Activated CD4-positive, CD25-positive, alpha-beta regulatory T cell treated with anti-CD3 and anti-CD28 coated beads, Interleukin-2, amount 50 U/mL, for 24 hours (primary cell): Measurements from ENCODE around the gene CAMK2D.
A peak's percentile ranks its signal among the peaks of the same experiment; 100 is the strongest.
"Not testable (repeated sequence)": the region's sequence is repeated elsewhere in the genome, so short reads cannot be mapped to it uniquely, and the experiment has no call there.

Source experiments
- ATAC-seq, 2 donors: fragments of 150-1000 bp; cut with Tn5 transposase; one replicate each; pipeline ENCODE4 v1.10.0; 2021; ENCODE audit warnings: mild to moderate bottlenecking in 1 of 2, moderate library complexity in 1 of 2

CAMK2D gene

GRCh38 chr4:113761620-113762185 is at the start of gene CAMK2D:
Gene CAMK2D, minus strand, starts transcription at chr4:113761738. Its CDS starts 670 bp downstream, at chr4:113761068.
- peak; percentile 44 to 50 for ATAC-seq

GRCh38 chr4:113810906-113811305 is 49.4 kb upstream of the CAMK2D start:
- no peak for ATAC-seq

- ATAC-seq, result no peak
Observed at GRCh38 chr4:113809311-113809710, 47.8 kb upstream of the CAMK2D start.

GRCh38 chr4:113806850-113807249 is 45.3 kb upstream of the CAMK2D start:
- no peak for ATAC-seq

GRCh38 chr4:113801882-113802281 is 40.3 kb upstream of the CAMK2D start:
- ATAC-seq, result no peak

- ATAC-seq, result not testable (repeated sequence)
Observed at GRCh38 chr4:113796381-113796780, 34.8 kb upstream of the CAMK2D start.

GRCh38 chr4:113790478-113790877 is 28.9 kb upstream of the CAMK2D start:
- no peak for ATAC-seq

GRCh38 chr4:113788888-113789287 is 27.4 kb upstream of the CAMK2D start:
- no peak for ATAC-seq

GRCh38 chr4:113785781-113786180 is 24.2 kb upstream of the CAMK2D start:
- ATAC-seq, result no peak

GRCh38 chr4:113784497-113785250 is 23.1 kb upstream of the CAMK2D start:
- ATAC-seq, result no peak

- ATAC-seq, result no peak
Observed at GRCh38 chr4:113783701-113784100, 22.2 kb upstream of the CAMK2D start.

- ATAC-seq, result no peak
Observed at GRCh38 chr4:113783289-113783688, 21.8 kb upstream of the CAMK2D start.

GRCh38 chr4:113781439-113782040 is 20.0 kb upstream of the CAMK2D start:
- ATAC-seq, result no peak

GRCh38 chr4:113776679-113777078 is 15.1 kb upstream of the CAMK2D start:
- no peak for ATAC-seq

- no peak for ATAC-seq
Observed at GRCh38 chr4:113776016-113776415, 14.5 kb upstream of the CAMK2D start.

- ATAC-seq, result no peak
Observed at GRCh38 chr4:113773756-113774155, 12.2 kb upstream of the CAMK2D start.

- no peak for ATAC-seq
Observed at GRCh38 chr4:113773014-113773413, 11.5 kb upstream of the CAMK2D start.

- no peak for ATAC-seq
Observed at GRCh38 chr4:113772319-113772718, 10.8 kb upstream of the CAMK2D start.

- peak in 1 of 2 donors; percentile 17 for ATAC-seq
Observed at GRCh38 chr4:113769744-113770143, 8.2 kb upstream of the CAMK2D start.

GRCh38 chr4:113768952-113769351 is 7.4 kb upstream of the CAMK2D start:
- no peak for ATAC-seq

- ATAC-seq, result no peak
Observed at GRCh38 chr4:113766882-113767281, 5.3 kb upstream of the CAMK2D start.

GRCh38 chr4:113764720-113765264 is 3.3 kb upstream of the CAMK2D start:
- no peak for ATAC-seq

- ATAC-seq, result not testable (repeated sequence)
Observed at GRCh38 chr4:113763923-113764322, 2.4 kb upstream of the CAMK2D start.

GRCh38 chr4:113763029-113763285 is 1.4 kb upstream of the CAMK2D start:
- no peak for ATAC-seq
